22Rv1 (cell line): ENCODE results near the gene MAP6.

Source experiments
- H3K27ac ChIP-seq: fragments of 450-650 bp; 2 replicates; pipeline ENCODE4 v1.5.1; 2017
- CTCF ChIP-seq: fragments of 450-650 bp; IDR thresholded peaks from 2 replicates; pipeline ENCODE4 v1.5.1; 2017; ENCODE audit warnings: mild to moderate bottlenecking
- ZFX ChIP-seq: fragments of 450-650 bp; IDR thresholded peaks from 2 replicates; pipeline ENCODE4 v1.6.1; 2017; ENCODE audit warnings: antibody characterized with exemption, borderline replicate concordance

MAP6 gene

GRCh38 chr11:75598264-75598663 lies 70.6 kb downstream of the MAP6 start:
- H3K27ac ChIP-seq = no peak overlapping the region
- TF ChIP-seq CTCF (no peak), ZFX (no peak)

DNA sequence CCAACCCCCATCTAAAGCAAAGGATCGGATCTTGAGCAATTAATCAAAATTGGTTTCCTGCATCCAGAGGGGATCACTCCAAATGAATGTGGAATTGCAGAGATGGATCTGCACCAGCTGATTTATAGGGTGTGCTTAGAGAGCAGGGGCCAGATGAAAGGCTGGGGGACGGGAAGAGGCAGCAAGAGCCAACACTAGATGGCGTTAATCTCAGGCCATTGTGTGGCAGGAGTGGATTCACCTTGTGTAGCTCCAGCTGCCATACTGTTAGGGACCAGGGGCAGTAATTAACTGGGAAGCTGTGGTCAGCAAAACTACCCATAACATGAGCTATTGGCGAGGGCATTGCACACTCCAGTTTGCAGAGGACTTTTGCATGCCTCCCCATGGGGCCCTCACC lies 71.2 kb downstream of the MAP6 start:
- TF ChIP-seq CTCF = peak; percentile 80
- no peak for TF ChIP-seq ZFX
- no peak overlapping the region for H3K27ac ChIP-seq

GRCh38 chr11:75596914-75597313 lies 71.9 kb downstream of the MAP6 start:
- TF ChIP-seq ZFX = no peak
- no peak for TF ChIP-seq CTCF
- no peak overlapping the region for H3K27ac ChIP-seq

GRCh38 chr11:75595429-75595828 lies 73.4 kb downstream of the MAP6 start:
- H3K27ac ChIP-seq = no peak overlapping the region

GRCh38 chr11:75594211-75594610 lies 74.6 kb downstream of the MAP6 start:
- TF ChIP-seq ZFX (no peak), CTCF (no peak)
- H3K27ac ChIP-seq = no peak overlapping the region

More at GRCh38 chr11:75595429-75595828, 73.4 kb downstream of the MAP6 start:
- no peak for TF ChIP-seq ZFX

- TF ChIP-seq ZFX (no peak), CTCF (no peak)
These were observed 75.4 kb downstream of the MAP6 start for GRCh38 chr11:75593286-75593915.

GRCh38 chr11:75592715-75593114 lies 76.1 kb downstream of the MAP6 start:
- TF ChIP-seq ZFX = no peak
- TF ChIP-seq CTCF = no peak
- no peak overlapping the region for H3K27ac ChIP-seq

More at GRCh38 chr11:75593286-75593915, 75.4 kb downstream of the MAP6 start:
- no peak overlapping the region for H3K27ac ChIP-seq

- no peak for TF ChIP-seq CTCF
- TF ChIP-seq ZFX = no peak
These were observed 76.9 kb downstream of the MAP6 start for GRCh38 chr11:75591966-75592365.

More at GRCh38 chr11:75591966-75592365, 76.9 kb downstream of the MAP6 start:
- H3K27ac ChIP-seq = no peak overlapping the region
